Peyer's patch (tissue), 4 donors: ENCODE measurements around the gene STAG1.

Source experiments
- POLR2A ChIP-seq, 2 donors: fragments of 450-650 bp; IDR thresholded peaks; one replicate each; pipeline ENCODE4 v1.5.1; 2017; ENCODE audit warnings: antibody characterized with exemption in 2 of 2, mild to moderate bottlenecking in 2 of 2, moderate library complexity in 2 of 2
- TF ChIP-seq, protein P1 (sequence below), 6 experiments: fragments of 450-650 bp in 4 of 6; fragments of 200-600 bp in 2 of 6; sonication (generic) in 1 of 6; IDR thresholded peaks; one replicate each; pipeline ENCODE4 v1.5.1; 2017 to 2019; ENCODE audit warnings: antibody characterized with exemption in 6 of 6, mild to moderate bottlenecking in 3 of 6, moderate library complexity in 1 of 6

DNA sequence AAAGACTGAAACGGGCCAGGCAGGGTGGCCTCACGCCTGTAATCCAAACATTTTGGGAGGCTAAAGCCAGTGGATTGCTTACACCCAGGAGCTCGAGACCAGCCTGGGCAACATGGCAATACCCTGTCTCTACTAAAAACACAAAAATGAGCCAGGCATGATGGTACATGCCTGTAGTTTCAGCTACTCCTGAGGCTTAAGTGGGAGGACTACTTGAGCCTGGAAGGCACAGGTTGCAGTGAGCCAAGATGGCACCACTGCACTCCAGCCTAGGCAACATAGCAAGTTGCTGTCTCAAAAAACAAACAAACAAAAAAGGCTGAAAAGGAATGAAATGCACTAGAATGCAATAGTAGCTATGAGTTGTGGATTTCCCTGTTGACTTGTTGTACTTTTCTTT is 94.7 kb downstream of the STAG1 start:
- TF ChIP-seq, protein P1, sequence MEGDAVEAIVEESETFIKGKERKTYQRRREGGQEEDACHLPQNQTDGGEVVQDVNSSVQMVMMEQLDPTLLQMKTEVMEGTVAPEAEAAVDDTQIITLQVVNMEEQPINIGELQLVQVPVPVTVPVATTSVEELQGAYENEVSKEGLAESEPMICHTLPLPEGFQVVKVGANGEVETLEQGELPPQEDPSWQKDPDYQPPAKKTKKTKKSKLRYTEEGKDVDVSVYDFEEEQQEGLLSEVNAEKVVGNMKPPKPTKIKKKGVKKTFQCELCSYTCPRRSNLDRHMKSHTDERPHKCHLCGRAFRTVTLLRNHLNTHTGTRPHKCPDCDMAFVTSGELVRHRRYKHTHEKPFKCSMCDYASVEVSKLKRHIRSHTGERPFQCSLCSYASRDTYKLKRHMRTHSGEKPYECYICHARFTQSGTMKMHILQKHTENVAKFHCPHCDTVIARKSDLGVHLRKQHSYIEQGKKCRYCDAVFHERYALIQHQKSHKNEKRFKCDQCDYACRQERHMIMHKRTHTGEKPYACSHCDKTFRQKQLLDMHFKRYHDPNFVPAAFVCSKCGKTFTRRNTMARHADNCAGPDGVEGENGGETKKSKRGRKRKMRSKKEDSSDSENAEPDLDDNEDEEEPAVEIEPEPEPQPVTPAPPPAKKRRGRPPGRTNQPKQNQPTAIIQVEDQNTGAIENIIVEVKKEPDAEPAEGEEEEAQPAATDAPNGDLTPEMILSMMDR (IDR thresholded peaks at IDR 0.05) = no peak
- no peak for TF ChIP-seq POLR2A (IDR thresholded peaks at IDR 0.05)
